Measurements from ENCODE around the gene CRYBB1.

CRYBB1 gene

GRCh38 chr22:26581633-26582168 is 36.1 kb downstream of the CRYBB1 start:
- in situ Hi-C loops (cut with MboI; ENCODE audit: low sequenced_read_pairs), result no loop called here

GRCh38 chr22:26581026-26581425 is 36.8 kb downstream of the CRYBB1 start:
- in situ Hi-C loops (cut with MboI; ENCODE audit: low sequenced_read_pairs), result no loop called here

- in situ Hi-C loops (cut with MboI; ENCODE audit: low sequenced_read_pairs), result no loop called here
Measured at GRCh38 chr22:26580240-26580962, 37.4 kb downstream of the CRYBB1 start.

- in situ Hi-C loops (cut with MboI; ENCODE audit: low sequenced_read_pairs), result no loop called here
Measured at GRCh38 chr22:26579331-26579886, 38.4 kb downstream of the CRYBB1 start.

- in situ Hi-C loops (cut with MboI; ENCODE audit: low sequenced_read_pairs), result no loop called here
Measured at GRCh38 chr22:26577081-26577480, 40.7 kb downstream of the CRYBB1 start.

- in situ Hi-C loops (cut with MboI; ENCODE audit: low sequenced_read_pairs), result no loop called here
Measured at GRCh38 chr22:26576026-26576680, 41.7 kb downstream of the CRYBB1 start.

GRCh38 chr22:26574001-26574723 is 43.7 kb downstream of the CRYBB1 start:
- in situ Hi-C loops (cut with MboI; ENCODE audit: low sequenced_read_pairs), result no loop called here

GRCh38 chr22:26573026-26573662 is 44.7 kb downstream of the CRYBB1 start:
- in situ Hi-C loops (cut with MboI; ENCODE audit: low sequenced_read_pairs), result no loop called here

GRCh38 chr22:26570864-26571525 is 46.8 kb downstream of the CRYBB1 start:
- in situ Hi-C loops (cut with MboI; ENCODE audit: low sequenced_read_pairs), result no loop called here

- in situ Hi-C loops (cut with MboI; ENCODE audit: low sequenced_read_pairs), result no loop called here
Measured at GRCh38 chr22:26570115-26570514, 47.7 kb downstream of the CRYBB1 start.

GRCh38 chr22:26568207-26568706 is 49.6 kb downstream of the CRYBB1 start:
- in situ Hi-C loops (cut with MboI; ENCODE audit: low sequenced_read_pairs), result no loop called here

- in situ Hi-C loops (cut with MboI; ENCODE audit: low sequenced_read_pairs), result no loop called here
Measured at GRCh38 chr22:26567610-26568009, 50.2 kb downstream of the CRYBB1 start.

GRCh38 chr22:26566994-26567393 is 50.8 kb downstream of the CRYBB1 start:
- in situ Hi-C loops (cut with MboI; ENCODE audit: low sequenced_read_pairs), result no loop called here

GRCh38 chr22:26565889-26566288 is 51.9 kb downstream of the CRYBB1 start:
- in situ Hi-C loops (cut with MboI; ENCODE audit: low sequenced_read_pairs), result no loop called here

- in situ Hi-C loops (cut with MboI; ENCODE audit: low sequenced_read_pairs), result no loop called here
Measured at GRCh38 chr22:26565181-26565580, 52.6 kb downstream of the CRYBB1 start.

GRCh38 chr22:26564672-26565071 is 53.2 kb downstream of the CRYBB1 start:
- in situ Hi-C loops (cut with MboI; ENCODE audit: low sequenced_read_pairs), result no loop called here

GRCh38 chr22:26564181-26564580 is 53.6 kb downstream of the CRYBB1 start:
- in situ Hi-C loops (cut with MboI; ENCODE audit: low sequenced_read_pairs), result no loop called here

- in situ Hi-C loops (cut with MboI; ENCODE audit: low sequenced_read_pairs), result no loop called here
Measured at GRCh38 chr22:26563022-26563421, 54.8 kb downstream of the CRYBB1 start.

GRCh38 chr22:26561756-26562417 is 55.9 kb downstream of the CRYBB1 start:
- in situ Hi-C loops (cut with MboI; ENCODE audit: low sequenced_read_pairs), result no loop called here
